Measurements from ENCODE around the gene PDE11A. TPM values are rescaled to one million over a fixed set of nuclear protein-coding genes. Genes with fewer than 3 reads are reported as not detected.

The PDE11A gene
- total RNA-seq, 2 experiments from 2014 or later = not detected

GRCh38 chr2:178016612-178017011 is 56.0 kb downstream of the PDE11A start:
- Histone ChIP-seq H3K4me1 (ENCODE audit: insufficient read depth, low read length) (no peaks in the 10 kb centered on the region), H3K9me3 (ENCODE audit: control insufficient read depth in 1 of 2, insufficient read depth in 1 of 2, low read length in 2 of 2) (no peaks in the 10 kb centered on the region), H3K27ac (ENCODE audit: low read depth in 1 of 2, low read length in 2 of 2) (no peak overlapping the region), H3K27me3 (ENCODE audit: control insufficient read depth in 1 of 2, insufficient read depth in 2 of 2, low read length in 2 of 2) (no peaks in the 10 kb centered on the region), H3K36me3 (ENCODE audit: insufficient read depth, low read length) (no peaks in the 10 kb centered on the region), H3K4me3 (ENCODE audit: low read length) (no peak overlapping the region)
- H3K27me3 Mint-ChIP-seq = peaks cover 11% of the 10 kb centered on the region
- no peaks in the 10 kb centered on the region for H3K9me3 Mint-ChIP-seq
- H3K4me1 Mint-ChIP-seq (ENCODE audit: low read depth) = no peaks in the 10 kb centered on the region
- ATAC-seq (ENCODE audit: poor library complexity) (no peak), DNase-seq (no peak)
- H3K4me3 Mint-ChIP-seq = no peak overlapping the region
- intact Hi-C loops (cut with DNase I, micrococcal nuclease) = no loop called here
- no peaks in the 10 kb centered on the region for H3K36me3 Mint-ChIP-seq (ENCODE audit: low read depth)
- ChIA-PET POLR2A (no interaction called here), CTCF (no interaction called here)
- TF ChIP-seq, protein P1, sequence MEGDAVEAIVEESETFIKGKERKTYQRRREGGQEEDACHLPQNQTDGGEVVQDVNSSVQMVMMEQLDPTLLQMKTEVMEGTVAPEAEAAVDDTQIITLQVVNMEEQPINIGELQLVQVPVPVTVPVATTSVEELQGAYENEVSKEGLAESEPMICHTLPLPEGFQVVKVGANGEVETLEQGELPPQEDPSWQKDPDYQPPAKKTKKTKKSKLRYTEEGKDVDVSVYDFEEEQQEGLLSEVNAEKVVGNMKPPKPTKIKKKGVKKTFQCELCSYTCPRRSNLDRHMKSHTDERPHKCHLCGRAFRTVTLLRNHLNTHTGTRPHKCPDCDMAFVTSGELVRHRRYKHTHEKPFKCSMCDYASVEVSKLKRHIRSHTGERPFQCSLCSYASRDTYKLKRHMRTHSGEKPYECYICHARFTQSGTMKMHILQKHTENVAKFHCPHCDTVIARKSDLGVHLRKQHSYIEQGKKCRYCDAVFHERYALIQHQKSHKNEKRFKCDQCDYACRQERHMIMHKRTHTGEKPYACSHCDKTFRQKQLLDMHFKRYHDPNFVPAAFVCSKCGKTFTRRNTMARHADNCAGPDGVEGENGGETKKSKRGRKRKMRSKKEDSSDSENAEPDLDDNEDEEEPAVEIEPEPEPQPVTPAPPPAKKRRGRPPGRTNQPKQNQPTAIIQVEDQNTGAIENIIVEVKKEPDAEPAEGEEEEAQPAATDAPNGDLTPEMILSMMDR (IDR thresholded peaks at IDR 0.05) = no peak
- H3K27ac Mint-ChIP-seq = no peak overlapping the region

DNA sequence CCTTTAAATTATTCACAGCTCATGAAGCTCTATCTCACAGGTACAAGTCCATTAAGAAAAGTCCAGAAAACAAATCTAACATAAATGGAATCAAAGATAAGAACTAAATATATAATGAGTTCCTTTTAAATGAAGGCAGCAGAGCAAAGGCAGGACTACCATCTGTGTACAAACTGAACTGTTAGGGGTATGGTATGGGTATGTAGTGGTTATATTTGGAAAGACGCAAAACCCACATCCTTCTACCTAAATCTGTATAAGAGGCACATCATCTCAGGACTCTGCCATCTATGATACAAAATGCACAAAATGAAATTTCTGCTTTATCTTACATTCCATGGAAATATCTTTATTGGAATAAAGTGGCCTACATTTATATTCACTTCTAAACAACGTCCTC is 59.9 kb downstream of the PDE11A start:
- Histone ChIP-seq H3K4me1 (ENCODE audit: insufficient read depth, low read length) (no peaks in the 10 kb centered on the region), H3K4me3 (ENCODE audit: low read length) (no peak overlapping the region), H3K27ac (ENCODE audit: low read depth in 1 of 2, low read length in 2 of 2) (no peak overlapping the region), H3K9me3 (ENCODE audit: control insufficient read depth in 1 of 2, insufficient read depth in 1 of 2, low read length in 2 of 2) (no peaks in the 10 kb centered on the region), H3K36me3 (ENCODE audit: insufficient read depth, low read length) (no peaks in the 10 kb centered on the region), H3K27me3 (ENCODE audit: control insufficient read depth in 1 of 2, insufficient read depth in 2 of 2, low read length in 2 of 2) (no peaks in the 10 kb centered on the region)
- Mint-ChIP-seq H3K36me3 (ENCODE audit: low read depth) (no peaks in the 10 kb centered on the region), H3K4me3 (no peak overlapping the region), H3K4me1 (ENCODE audit: low read depth) (no peaks in the 10 kb centered on the region), H3K27me3 (peaks cover 19% of the 10 kb centered on the region), H3K27ac (no peak overlapping the region), H3K9me3 (no peaks in the 10 kb centered on the region)
- ChIA-PET CTCF (no interaction called here), POLR2A (interaction anchor here (0.6 kb wide), 1 partner anchor 8 kb away, joined by 3 read pairs; no protein-coding TSS in a partner anchor)
- ATAC-seq (ENCODE audit: poor library complexity) (no peak), DNase-seq (no peak)
- intact Hi-C loops (cut with DNase I, micrococcal nuclease) = no loop called here
- TF ChIP-seq, protein P1 (IDR thresholded peaks at IDR 0.05) = no peak

DNA sequence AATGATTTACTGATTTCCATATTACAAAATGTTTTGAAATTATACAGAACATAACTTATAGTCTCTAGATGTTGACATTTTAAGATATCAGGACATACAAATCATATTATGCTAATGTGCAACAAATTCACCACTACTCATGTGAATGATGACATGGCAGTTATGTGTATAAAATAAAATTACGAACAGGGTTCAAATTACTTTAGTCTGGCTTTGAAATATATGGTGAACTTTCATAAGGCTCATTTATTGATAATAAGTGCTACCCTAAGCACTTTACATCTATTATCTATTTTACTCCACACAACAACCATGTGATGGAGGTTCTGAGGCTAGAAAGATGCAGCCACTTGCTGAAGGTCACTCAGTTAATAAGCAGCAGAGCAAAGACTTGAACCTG is 62.8 kb downstream of the PDE11A start:
- intact Hi-C loops (cut with DNase I, micrococcal nuclease) = no loop called here
- DNase-seq = no peak
- H3K9me3 ChIP-seq (ENCODE audit: control insufficient read depth in 1 of 2, insufficient read depth in 1 of 2, low read length in 2 of 2) = no peaks in the 10 kb centered on the region
- no peak overlapping the region for H3K27ac Mint-ChIP-seq
- no peaks in the 10 kb centered on the region for H3K36me3 ChIP-seq (ENCODE audit: insufficient read depth, low read length)
- H3K4me1 Mint-ChIP-seq (ENCODE audit: low read depth) = no peaks in the 10 kb centered on the region
- H3K36me3 Mint-ChIP-seq (ENCODE audit: low read depth) = no peaks in the 10 kb centered on the region
- TF ChIP-seq, protein P1 (IDR thresholded peaks at IDR 0.05) = no peak
- ChIA-PET CTCF (no interaction called here), POLR2A (no interaction called here)
- ATAC-seq (ENCODE audit: poor library complexity) = no peak
- H3K9me3 Mint-ChIP-seq = no peaks in the 10 kb centered on the region
- no peak overlapping the region for H3K4me3 Mint-ChIP-seq
- H3K27me3 Mint-ChIP-seq = peaks cover 19% of the 10 kb centered on the region
- no peak overlapping the region for H3K4me3 ChIP-seq (ENCODE audit: low read length)
- no peaks in the 10 kb centered on the region for H3K27me3 ChIP-seq (ENCODE audit: control insufficient read depth in 1 of 2, insufficient read depth in 2 of 2, low read length in 2 of 2)
- H3K4me1 ChIP-seq (ENCODE audit: insufficient read depth, low read length) = no peaks in the 10 kb centered on the region
- H3K27ac ChIP-seq (ENCODE audit: low read depth in 1 of 2, low read length in 2 of 2) = no peak overlapping the region
